Measurements from ENCODE around the gene VWDE. TPM values are rescaled to one million over a fixed set of nuclear protein-coding genes. Genes with fewer than 3 reads are reported as not detected.

VWDE gene
- polyA plus RNA-seq, 3 donors, result not detected

- 100% methylated on average over 1 of the region's 1 CpG for WGBS (ENCODE audit: insufficient coverage)
- no peak overlapping the region for H3K9ac ChIP-seq (ENCODE audit: insufficient read depth, low read length, poor library complexity, severe bottlenecking)
- no peak for TF ChIP-seq CTCF (IDR thresholded peaks at IDR 0.05)
- Mint-ChIP-seq H3K27me3 (ENCODE audit: low read depth in 3 of 3) (peaks cover 0 to under 1% (median 0%) of the 10 kb centered on the region in 3 donors), H3K4me3 (no peak overlapping the region), H3K4me1 (peaks cover 9% of the 10 kb centered on the region), H3K36me3 (no peaks in the 10 kb centered on the region), H3K9me3 (peaks cover 15 to 40% (median 26%) of the 10 kb centered on the region in 7 donors), H3K27ac (no peak overlapping the region)
- H3K9me3 ChIP-seq (replicated peaks in 1 of 2; ENCODE audit: control insufficient read depth in 1 of 2, insufficient read depth in 1 of 2, low read length in 2 of 2), result peaks cover 33 to 38% of the 10 kb centered on the region in 2 donors
- no peaks in the 10 kb centered on the region for H3K36me3 ChIP-seq (replicated peaks in 1 of 2; ENCODE audit: control insufficient read depth in 1 of 2, insufficient read depth in 2 of 2, low read length in 2 of 2)
- H3K4me2 ChIP-seq (replicated peaks; ENCODE audit: extremely low read depth, low read length, poor library complexity, severe bottlenecking), result no peak overlapping the region
- no peak for DNase-seq
- H4K20me1 ChIP-seq (ENCODE audit: insufficient read depth, low read length), result no peaks in the 10 kb centered on the region
- no peak overlapping the region for H3K27ac ChIP-seq (ENCODE audit: low read depth in 1 of 2, low read length in 2 of 2)
- intact Hi-C loops (cut with micrococcal nuclease), result no loop called here
- H3K79me2 ChIP-seq (ENCODE audit: insufficient read depth, low read length), result no peaks in the 10 kb centered on the region
- no peak overlapping the region for H2AFZ ChIP-seq (ENCODE audit: insufficient read depth, low read depth, low read length, poor library complexity, severe bottlenecking)
- no peaks in the 10 kb centered on the region for H3K27me3 ChIP-seq (ENCODE audit: control insufficient read depth in 2 of 2, insufficient read depth in 2 of 2, low read length in 2 of 2)
- peaks cover 5 to 7% of the 10 kb centered on the region in 2 donors for H3K4me1 ChIP-seq (ENCODE audit: control insufficient read depth in 1 of 2, insufficient read depth in 2 of 2, low read length in 2 of 2)
- H3K4me3 ChIP-seq (replicated peaks in 1 of 3; ENCODE audit: low read depth in 2 of 3, low read length in 3 of 3), result no peak overlapping the region
Measured at GRCh38 chr7:12290761-12291160, 112.9 kb downstream of the VWDE start.

- Mint-ChIP-seq H3K4me3 (no peak overlapping the region), H3K27ac (no peak overlapping the region), H3K4me1 (peaks cover 6% of the 10 kb centered on the region), H3K27me3 (ENCODE audit: low read depth in 3 of 3) (peaks cover 0 to 1% (median 0%) of the 10 kb centered on the region in 3 donors), H3K36me3 (no peaks in the 10 kb centered on the region), H3K9me3 (peaks cover 15 to 38% (median 23%) of the 10 kb centered on the region in 7 donors)
- Histone ChIP-seq H4K20me1 (ENCODE audit: insufficient read depth, low read length) (no peaks in the 10 kb centered on the region), H3K27me3 (ENCODE audit: control insufficient read depth in 2 of 2, insufficient read depth in 2 of 2, low read length in 2 of 2) (no peaks in the 10 kb centered on the region), H3K4me1 (ENCODE audit: control insufficient read depth in 1 of 2, insufficient read depth in 2 of 2, low read length in 2 of 2) (peaks cover 3 to 6% of the 10 kb centered on the region in 2 donors), H3K9ac (ENCODE audit: insufficient read depth, low read length, poor library complexity, severe bottlenecking) (no peak overlapping the region), H3K27ac (ENCODE audit: low read depth in 1 of 2, low read length in 2 of 2) (no peak overlapping the region), H3K4me2 (replicated peaks; ENCODE audit: extremely low read depth, low read length, poor library complexity, severe bottlenecking) (no peak overlapping the region), H3K36me3 (replicated peaks in 1 of 2; ENCODE audit: control insufficient read depth in 1 of 2, insufficient read depth in 2 of 2, low read length in 2 of 2) (no peaks in the 10 kb centered on the region), H2AFZ (ENCODE audit: insufficient read depth, low read depth, low read length, poor library complexity, severe bottlenecking) (no peak overlapping the region), H3K9me3 (replicated peaks in 1 of 2; ENCODE audit: control insufficient read depth in 1 of 2, insufficient read depth in 1 of 2, low read length in 2 of 2) (peaks cover 30 to 34% of the 10 kb centered on the region in 2 donors), H3K4me3 (replicated peaks in 1 of 3; ENCODE audit: low read depth in 2 of 3, low read length in 3 of 3) (no peak overlapping the region), H3K79me2 (ENCODE audit: insufficient read depth, low read length) (no peaks in the 10 kb centered on the region)
- intact Hi-C loops (cut with micrococcal nuclease), result no loop called here
- DNase-seq, result no peak
- TF ChIP-seq CTCF (IDR thresholded peaks at IDR 0.05), result no peak
- WGBS (ENCODE audit: insufficient coverage), result 96% methylated on average over 5 of the region's 6 CpGs
Measured at GRCh38 chr7:12289996-12290395, 113.7 kb downstream of the VWDE start.
